NCI-H2029 (cell line): Measurements from ENCODE around the gene FCMR.

Experiments
- DNase-seq: peaks from one replicate; lab custom pipeline; 2025; lab: John Stamatoyannopoulos, UW

Gene FCMR

GRCh38 chr1:206923009-206923960 lies 1.5 kb upstream of the FCMR start:
- DNase-seq = no peak

- DNase-seq = no peak
These were observed 783 bp upstream of the FCMR start for GRCh38 chr1:206922524-206922923.

- DNase-seq = no peak
These were observed 3.7 kb downstream of the FCMR start for GRCh38 chr1:206918076-206918475.

GRCh38 chr1:206916000-206916709 lies 5.6 kb downstream of the FCMR start:
- no peak for DNase-seq

- no peak for DNase-seq
These were observed 6.6 kb downstream of the FCMR start for GRCh38 chr1:206915030-206915735.

- no peak for DNase-seq
These were observed 7.8 kb downstream of the FCMR start for GRCh38 chr1:206913766-206914537.

- peak; percentile 67 for DNase-seq
These were observed 9.2 kb downstream of the FCMR start for GRCh38 chr1:206912445-206913095.

- peak; percentile 19 for DNase-seq
These were observed 10.6 kb downstream of the FCMR start for GRCh38 chr1:206911064-206911663.

GRCh38 chr1:206909883-206910318 lies 11.8 kb downstream of the FCMR start:
- DNase-seq = peak; percentile 43

GRCh38 chr1:206909161-206909882 lies 12.4 kb downstream of the FCMR start:
- DNase-seq = peak; percentile 94

- no peak for DNase-seq
These were observed 13.7 kb downstream of the FCMR start for GRCh38 chr1:206908038-206908437.

GRCh38 chr1:206907304-206907991 lies 14.3 kb downstream of the FCMR start:
- DNase-seq = no peak

- no peak for DNase-seq
These were observed 16.2 kb downstream of the FCMR start for GRCh38 chr1:206905295-206906164.

- no peak for DNase-seq
These were observed 17.2 kb downstream of the FCMR start for GRCh38 chr1:206904423-206905142.

- DNase-seq = no peak
These were observed 18.1 kb downstream of the FCMR start for GRCh38 chr1:206903687-206904086.

- no peak for DNase-seq
These were observed 19.0 kb downstream of the FCMR start for GRCh38 chr1:206902702-206903101.

- DNase-seq = no peak
These were observed 19.8 kb downstream of the FCMR start for GRCh38 chr1:206901944-206902343.

- no peak for DNase-seq
These were observed 21.6 kb downstream of the FCMR start for GRCh38 chr1:206900149-206900548.
